Uterus (tissue), 2 donors: ENCODE results near the gene VWCE.
"Not testable (repeated sequence)": the region's sequence is repeated elsewhere in the genome, so short reads cannot be mapped to it uniquely, and the experiment has no call there.

Experiments used
- POLR2A ChIP-seq, 2 donors: fragments of 450-650 bp; IDR thresholded peaks; one replicate each; pipeline ENCODE4 v1.6.1; 2016; ENCODE audit warnings: antibody characterized with exemption in 2 of 2, mild to moderate bottlenecking in 1 of 2, moderate library complexity in 1 of 2
- TF ChIP-seq, protein P1 (sequence below), 4 experiments: fragments of 200-600 bp in 2 of 4; fragments of 450-650 bp in 2 of 4; sonication (generic) in 2 of 4; IDR thresholded peaks; one replicate each; pipeline ENCODE4 v1.5.1; 2016 to 2019; ENCODE audit warnings: antibody characterized with exemption in 4 of 4, mild to moderate bottlenecking in 2 of 4, moderate library complexity in 1 of 4

DNA sequence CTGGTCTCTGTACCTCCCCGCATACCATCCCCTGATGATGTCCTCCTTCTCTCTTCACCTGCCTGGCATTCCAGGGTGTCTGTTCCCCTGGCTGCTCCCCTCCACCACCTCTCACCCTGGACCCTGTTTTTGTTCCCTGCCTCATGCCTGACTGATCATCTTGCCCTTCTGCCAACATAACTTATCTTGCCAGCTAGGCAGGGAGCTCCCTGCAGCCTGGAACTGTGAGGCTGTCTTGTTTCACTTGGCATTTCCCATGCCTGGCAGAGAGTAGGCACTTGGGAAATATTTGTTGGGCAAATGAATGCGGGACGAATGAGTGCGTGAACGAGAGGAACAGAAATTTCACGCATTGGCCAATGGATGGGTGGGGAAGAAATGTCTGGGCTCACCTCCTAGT, 84.5 kb downstream of the VWCE start:
- TF ChIP-seq, protein P1, sequence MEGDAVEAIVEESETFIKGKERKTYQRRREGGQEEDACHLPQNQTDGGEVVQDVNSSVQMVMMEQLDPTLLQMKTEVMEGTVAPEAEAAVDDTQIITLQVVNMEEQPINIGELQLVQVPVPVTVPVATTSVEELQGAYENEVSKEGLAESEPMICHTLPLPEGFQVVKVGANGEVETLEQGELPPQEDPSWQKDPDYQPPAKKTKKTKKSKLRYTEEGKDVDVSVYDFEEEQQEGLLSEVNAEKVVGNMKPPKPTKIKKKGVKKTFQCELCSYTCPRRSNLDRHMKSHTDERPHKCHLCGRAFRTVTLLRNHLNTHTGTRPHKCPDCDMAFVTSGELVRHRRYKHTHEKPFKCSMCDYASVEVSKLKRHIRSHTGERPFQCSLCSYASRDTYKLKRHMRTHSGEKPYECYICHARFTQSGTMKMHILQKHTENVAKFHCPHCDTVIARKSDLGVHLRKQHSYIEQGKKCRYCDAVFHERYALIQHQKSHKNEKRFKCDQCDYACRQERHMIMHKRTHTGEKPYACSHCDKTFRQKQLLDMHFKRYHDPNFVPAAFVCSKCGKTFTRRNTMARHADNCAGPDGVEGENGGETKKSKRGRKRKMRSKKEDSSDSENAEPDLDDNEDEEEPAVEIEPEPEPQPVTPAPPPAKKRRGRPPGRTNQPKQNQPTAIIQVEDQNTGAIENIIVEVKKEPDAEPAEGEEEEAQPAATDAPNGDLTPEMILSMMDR (IDR thresholded peaks at IDR 0.05) = not testable (repeated sequence)
- TF ChIP-seq POLR2A (IDR thresholded peaks at IDR 0.05) = not testable (repeated sequence)
